GM13976 (cell line): ENCODE results near the gene ZNRF2.

Source experiments
- DNase-seq: peaks from one replicate; pipeline ENCODE4 v3.0.0; 2012; ENCODE audit warnings: low spot score
- in situ Hi-C: fragments of 300-500 bp; cut with MboI; formaldehyde crosslinking; loops from one replicate; pipeline ENCODE4 v1.12.0; 2022; ENCODE audit warnings: low sequenced_read_pairs, mixed read lengths, inconsistent platforms; ENCODE audit not compliant: unreplicated experiment
- TF ChIP-seq, protein P1 (sequence below): IDR thresholded peaks from 2 replicates; pipeline ENCODE4 v1.5.1; 2012; ENCODE audit warnings: borderline replicate concordance, mild to moderate bottlenecking; ENCODE audit not compliant: insufficient read depth; ENCODE audit errors: extremely low read depth, missing control alignments, control extremely low read depth

Gene ZNRF2

DNA sequence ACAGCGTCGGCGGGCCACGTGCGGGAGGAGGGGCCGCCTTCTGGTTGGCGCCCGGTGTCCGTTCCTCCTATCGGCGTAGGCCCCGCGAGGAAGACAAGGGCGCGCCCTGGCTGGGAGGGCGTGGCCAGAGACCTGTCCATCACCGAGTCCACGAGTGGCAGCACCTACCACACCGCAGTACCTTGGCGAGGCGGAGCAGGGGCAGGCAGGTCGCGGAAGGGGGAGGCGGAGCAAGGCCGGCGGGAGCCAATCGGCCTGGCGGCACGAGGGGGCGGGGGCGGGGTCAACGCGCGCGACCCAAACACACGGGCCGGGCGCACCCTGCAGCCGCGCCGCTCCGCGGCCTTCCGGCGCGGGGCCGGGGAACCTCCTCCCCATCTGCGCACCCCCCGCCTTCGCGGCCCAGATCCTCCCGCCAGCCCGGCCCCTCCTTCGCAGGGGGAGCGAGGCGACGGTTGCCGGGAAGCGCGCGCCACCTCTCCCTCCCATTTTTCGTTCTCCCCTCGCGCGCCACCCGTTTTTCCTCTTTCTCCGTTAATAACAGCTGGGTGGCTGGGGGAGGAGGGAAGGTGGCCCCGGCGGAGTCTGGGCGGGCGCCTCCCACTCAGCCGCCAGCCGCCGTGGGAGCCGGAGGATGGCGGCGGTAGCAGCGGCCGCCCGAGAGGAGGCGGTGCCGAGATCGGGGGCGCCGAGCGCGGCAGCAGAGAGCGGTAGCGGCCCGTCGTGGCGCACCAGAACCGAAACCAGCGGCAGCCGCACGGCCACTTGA is at the start of gene ZNRF2:
TSS of gene ZNRF2 (plus strand) at position 300 of the 769 bp plus-strand sequence. CDS start 761 bp downstream, outside the sequence.
- DNase-seq = peak; percentile 97
- in situ Hi-C loops = no loop called here
- TF ChIP-seq, protein P1, sequence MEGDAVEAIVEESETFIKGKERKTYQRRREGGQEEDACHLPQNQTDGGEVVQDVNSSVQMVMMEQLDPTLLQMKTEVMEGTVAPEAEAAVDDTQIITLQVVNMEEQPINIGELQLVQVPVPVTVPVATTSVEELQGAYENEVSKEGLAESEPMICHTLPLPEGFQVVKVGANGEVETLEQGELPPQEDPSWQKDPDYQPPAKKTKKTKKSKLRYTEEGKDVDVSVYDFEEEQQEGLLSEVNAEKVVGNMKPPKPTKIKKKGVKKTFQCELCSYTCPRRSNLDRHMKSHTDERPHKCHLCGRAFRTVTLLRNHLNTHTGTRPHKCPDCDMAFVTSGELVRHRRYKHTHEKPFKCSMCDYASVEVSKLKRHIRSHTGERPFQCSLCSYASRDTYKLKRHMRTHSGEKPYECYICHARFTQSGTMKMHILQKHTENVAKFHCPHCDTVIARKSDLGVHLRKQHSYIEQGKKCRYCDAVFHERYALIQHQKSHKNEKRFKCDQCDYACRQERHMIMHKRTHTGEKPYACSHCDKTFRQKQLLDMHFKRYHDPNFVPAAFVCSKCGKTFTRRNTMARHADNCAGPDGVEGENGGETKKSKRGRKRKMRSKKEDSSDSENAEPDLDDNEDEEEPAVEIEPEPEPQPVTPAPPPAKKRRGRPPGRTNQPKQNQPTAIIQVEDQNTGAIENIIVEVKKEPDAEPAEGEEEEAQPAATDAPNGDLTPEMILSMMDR = peak; percentile 64

DNA sequence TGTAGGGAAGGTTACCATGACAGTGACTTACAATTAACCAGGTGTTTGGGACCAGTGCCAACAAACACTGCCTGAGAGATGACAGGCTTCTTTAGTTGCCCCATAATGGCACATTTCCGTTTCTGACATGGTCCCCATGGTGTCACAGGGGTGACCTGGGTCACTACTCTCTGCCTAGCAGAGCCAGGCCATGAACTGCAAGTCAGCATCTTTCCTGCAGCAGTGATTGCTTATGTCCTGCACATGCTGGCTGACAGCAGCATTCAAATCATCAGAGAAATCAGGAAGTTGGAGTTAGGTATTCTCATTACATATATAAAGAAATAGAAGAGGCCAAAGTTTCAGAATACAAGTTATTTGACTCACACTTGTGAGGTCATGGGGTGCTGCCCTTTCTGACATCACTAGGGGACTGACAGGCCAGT is 47.1 kb upstream of the ZNRF2 start:
- TF ChIP-seq, protein P1 = no peak
- in situ Hi-C loops = no loop called here
- DNase-seq = no peak

DNA sequence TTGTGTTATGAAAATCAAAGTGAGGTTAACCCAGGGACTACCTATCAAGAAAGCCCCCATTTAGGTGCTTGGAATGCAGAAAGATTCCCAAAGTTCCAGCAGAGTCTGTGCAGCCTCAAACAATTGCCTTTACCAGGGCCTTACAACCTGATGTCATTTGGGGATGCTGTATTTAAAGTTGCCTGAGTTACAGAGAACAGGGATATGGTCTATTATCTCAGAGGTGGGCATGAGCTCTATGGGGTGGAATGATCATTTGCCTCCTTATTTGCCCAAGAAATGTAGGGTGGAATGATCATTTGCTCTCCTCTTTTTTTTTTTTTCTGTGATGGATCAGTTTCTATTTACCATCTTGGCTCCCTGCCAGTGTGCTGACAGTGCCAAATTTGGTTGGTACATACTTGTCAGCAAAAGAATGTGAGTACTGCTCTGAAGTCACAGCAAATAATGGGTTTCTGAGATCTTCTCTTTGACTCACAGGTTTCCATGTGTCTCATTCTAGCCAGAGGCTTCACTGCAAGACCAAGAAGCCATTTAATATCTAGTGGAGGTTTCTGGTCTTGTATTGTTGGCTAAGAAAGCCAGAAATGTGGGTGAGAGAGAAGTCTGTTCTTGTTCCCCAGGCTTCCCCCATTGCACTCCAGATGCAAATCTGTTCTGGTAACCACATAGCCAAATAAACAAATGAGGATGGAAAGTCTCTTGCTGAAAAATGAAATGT is 45.5 kb upstream of the ZNRF2 start:
- TF ChIP-seq, protein P1 = no peak
- in situ Hi-C loops = no loop called here
- peak; percentile 49 for DNase-seq

DNA sequence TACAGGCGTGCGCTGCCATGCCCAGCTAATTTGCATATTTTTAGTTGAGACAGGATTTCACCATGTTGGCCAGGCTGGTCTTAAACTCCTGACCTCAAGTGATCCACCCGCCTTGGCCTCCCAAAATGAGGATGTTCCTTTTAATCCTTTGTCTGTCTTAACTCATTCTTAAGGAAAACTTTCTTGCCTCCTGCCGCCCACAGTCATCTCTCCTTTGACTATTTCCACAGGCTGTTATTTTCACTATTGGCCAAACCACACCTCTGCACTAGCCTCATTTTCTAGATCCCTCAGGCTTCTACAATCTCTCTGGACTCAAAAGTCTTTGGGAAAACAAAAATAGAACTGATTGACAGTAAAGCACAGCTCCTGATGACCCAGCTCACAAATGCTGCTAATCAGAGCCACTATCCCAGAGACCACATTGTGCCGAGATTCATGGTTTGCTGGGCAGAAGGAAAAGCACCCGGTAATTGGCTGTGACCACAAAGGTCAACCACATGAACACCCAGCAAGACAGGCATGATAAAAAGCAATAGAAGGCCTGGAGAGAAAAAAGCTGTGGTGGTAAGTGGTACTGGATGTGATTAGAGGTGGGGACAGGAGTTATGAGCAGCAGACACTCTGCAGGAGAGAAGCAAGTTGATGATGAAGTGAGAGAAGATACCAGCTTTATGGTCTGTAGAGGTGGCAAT is 44.1 kb upstream of the ZNRF2 start:
- TF ChIP-seq, protein P1 = no peak
- DNase-seq = no peak
- in situ Hi-C loops = no loop called here

DNA sequence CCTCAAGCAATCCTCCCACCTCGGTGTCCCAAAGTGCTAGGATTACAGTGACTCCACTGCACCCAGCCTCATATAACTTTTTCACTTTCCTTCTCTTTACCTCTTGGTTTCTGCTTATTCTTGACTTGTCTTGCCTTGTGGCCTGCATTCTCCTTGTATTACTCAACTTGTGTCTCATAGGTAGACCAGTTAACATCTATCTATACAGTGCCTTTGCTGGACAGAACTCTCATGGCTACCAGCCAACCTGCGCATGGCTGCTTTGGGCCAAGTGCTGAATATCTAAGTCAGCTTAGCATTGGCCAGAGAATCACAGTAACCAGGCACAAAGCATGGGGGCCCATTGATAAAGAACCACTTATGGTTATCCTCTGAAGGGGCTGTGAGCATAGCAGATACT is 42.6 kb upstream of the ZNRF2 start:
- in situ Hi-C loops = no loop called here
- DNase-seq = no peak
- TF ChIP-seq, protein P1 = no peak

DNA sequence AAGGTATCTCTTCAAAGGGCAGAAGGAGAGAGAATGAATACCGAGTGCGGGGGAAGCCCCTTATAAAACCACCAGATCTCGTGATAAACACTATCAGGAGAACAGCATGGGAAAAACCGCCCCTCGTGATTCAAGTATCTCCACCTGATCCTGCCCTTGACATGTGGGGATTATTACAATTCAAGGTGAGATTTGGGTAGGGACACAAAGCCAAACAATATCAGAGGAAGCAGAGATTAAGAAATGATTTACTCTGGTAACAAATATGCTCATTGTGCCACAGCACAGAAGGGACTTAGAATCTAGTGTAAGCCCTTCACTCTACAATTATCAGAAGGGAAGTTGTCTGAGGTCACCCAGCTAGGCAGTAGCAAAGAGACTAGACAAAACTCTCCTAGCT is 40.1 kb upstream of the ZNRF2 start:
- TF ChIP-seq, protein P1 = no peak
- in situ Hi-C loops = no loop called here
- DNase-seq = no peak
